ENCODE data around the gene RDH5.

- TF ChIP-seq POLR2AphosphoS5 (IDR thresholded peaks at IDR 0.05) (no peak), CTCF (IDR thresholded peaks at IDR 0.05) (no peak)
Observed at GRCh38 chr12:55725556-55725955, 5.4 kb downstream of the RDH5 start.
